NAMALWA (cell line): Measurements from ENCODE around the gene DNM1.

Experiments
- DNase-seq: peaks from one replicate; pipeline ENCODE4 v3.0.0-alpha.2; 2015; ENCODE audit warnings: low spot score

DNM1 gene

DNA sequence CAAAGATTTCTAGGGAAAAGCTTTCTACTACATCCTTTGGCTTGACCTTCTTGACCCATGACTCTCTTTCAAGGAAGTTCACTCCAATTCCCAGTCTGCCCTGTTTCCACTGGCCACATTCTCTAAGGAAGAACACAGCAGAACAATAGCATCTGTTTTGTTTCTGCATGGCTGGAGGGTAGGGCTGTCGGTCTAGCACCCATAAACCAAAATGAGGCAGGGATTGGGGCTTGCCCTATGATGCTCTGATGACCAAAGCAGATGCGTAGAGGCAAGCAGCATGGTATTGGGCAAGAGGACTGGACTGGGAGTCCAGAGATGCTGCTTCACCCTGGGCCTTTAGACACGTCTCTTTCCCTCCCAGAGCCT, 48.5 kb downstream of the DNM1 start:
- DNase-seq: no peak

DNA sequence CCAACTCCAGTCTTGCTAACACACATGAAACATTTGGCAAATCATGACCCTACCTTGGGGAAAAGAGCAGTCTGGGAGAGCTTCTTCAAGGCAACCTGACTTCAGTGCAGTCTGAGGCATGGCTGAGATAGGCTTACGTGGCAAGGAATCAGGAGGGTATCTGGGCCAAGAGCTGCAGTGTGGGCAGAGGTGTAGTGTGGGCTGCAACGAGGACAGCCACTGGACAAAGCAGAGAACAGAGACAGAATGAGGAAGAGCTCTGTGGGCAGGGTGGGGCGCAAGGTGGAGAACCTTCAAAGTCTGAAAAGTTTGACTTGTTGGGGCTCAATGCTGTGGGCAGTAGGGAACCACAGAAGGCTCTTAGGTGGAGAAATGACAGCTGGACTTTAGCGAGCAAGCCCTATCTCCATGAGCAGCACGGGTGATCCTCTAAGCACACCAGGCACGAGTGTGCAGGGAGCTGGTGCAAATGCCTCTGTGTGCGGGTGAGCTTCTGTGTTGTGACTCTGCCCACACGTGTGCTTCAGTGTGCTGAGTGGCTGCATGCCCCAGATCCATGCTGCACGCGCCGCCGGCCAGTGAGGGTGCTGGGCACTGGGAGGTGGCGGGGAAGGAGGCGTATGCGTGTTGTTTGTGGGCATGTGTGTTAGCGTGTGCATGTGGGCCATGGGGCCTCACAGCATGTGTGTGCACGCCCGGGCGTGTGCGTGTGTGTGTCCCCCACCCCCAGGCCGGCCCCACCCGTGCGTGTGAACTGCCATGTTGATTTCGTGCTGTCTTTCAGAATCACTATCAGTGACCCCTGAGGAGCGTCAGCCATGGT, 49.3 kb downstream of the DNM1 start:
- no peak for DNase-seq

DNA sequence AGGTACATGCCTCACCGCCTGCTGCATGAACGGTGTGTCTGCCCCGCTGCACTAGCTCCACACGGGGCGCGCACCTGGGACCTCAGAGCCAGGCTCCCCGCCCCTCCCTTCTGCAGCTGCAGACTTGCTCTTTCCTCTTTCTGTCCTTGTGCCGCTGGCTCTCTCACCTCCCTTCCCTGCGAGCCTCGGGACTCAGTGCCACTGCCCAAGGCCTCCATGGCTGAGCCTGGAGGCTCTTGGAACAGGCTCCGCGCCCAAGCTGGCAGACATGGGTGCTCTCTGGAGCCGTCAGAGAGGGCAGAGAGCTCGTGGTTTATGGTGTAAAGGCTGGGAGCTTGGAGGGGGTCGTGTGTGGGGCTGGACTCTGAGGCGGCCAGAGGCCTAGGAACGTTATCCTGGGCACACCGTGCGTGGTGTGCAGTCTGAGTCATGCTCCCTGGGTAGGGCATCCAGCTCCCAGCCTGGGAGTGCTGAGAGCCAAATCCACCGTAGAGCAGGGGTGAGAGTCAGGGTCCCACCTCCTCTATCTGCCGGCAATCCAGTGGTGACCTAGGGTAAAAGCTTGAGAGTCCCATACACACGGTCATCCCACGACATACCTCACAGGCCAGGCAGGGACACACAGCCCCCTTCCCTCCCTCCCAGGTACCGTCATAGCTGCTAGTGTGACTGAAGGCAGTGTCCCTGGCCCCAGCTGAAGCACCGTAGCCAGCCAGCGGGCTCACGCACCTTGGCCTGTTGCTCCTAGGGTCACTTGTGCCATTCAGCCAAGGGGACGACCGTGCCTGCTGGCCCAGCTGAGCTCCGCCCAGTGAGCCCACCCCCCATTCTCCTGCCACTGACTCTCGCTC, 50.2 kb downstream of the DNM1 start:
- peak; percentile 77 for DNase-seq

DNA sequence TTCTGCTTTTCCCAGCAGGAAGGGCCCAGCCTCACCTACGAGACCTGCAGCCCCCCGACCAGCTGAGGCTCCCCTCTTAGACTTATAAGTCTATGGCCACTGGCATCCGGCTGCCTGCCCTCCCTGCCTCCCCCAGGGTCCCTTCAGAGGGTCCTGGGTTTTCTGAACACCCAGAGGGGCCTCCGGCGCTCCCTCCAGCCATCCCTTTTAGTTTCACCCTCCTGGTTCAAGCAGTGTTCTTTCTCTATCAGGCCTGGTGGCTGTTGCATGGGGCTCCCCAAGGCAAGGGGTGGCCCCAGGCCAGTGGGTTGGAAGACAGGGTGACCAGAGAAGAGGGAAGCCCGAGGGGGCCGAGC, 50.8 kb downstream of the DNM1 start:
- no peak for DNase-seq

DNA sequence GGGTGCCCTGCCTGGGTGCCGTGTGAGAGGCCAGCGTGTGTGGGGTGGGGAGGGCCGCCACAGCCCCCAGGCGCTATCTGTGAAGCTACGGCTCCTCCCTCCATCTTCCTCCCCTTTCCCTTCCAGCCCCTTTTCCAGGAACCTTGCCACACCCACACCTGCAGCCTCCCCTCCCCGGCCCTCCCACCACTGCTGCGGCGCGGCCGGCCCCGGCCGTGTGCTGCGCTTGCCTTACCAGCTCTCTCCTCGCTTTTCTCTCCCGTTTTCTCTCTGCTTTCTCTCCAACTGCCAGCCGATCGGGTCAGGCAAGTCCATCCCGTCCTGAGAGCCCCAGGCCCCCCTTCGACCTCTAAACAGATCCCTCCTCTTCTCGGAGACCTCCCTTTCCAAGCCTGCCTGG, 51.2 kb downstream of the DNM1 start:
- DNase-seq: no peak

DNA sequence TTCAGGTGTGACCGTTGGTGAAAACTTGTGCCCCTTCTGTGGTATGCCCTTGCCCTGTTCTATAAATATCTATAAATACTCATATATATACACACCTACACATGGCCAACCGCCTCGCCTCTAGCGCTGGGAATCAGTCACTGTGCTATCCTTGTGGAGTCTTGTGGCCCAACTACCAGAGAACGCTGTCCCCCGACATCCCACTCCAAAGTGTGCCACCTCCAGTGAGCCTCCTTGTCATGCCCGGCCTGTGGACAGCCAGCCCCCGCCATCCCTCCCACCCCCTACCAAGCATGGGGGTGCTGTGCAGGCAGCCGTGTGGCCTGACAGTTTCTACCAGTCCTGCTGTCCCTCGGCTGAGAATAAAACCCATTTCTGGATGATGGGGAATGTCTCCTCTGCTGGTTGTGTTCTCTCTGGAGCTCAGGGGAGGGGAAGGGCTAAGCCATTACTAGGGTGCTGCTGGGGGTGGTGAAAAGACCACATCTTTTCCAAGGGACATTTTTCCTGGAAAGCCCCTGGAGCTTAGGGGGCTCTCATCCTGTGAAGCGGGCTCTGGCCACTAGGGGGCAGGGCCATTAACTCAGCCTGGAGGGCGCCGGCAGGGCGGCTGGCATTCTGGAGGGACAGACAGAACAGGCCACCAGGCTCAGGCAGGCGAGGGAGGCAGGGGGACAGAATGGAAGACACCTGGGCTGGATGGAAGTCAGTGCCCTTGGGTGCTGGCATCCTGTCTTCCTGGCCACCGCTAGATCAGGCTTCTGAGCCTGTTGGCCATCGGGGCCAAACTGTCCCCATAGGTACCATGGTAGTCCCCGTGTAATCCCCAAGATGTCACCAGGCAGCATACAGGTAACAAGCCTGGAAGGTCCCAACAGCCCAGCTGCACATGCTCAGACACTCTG, 51.9 kb downstream of the DNM1 start:
- peak; percentile 63 for DNase-seq

DNA sequence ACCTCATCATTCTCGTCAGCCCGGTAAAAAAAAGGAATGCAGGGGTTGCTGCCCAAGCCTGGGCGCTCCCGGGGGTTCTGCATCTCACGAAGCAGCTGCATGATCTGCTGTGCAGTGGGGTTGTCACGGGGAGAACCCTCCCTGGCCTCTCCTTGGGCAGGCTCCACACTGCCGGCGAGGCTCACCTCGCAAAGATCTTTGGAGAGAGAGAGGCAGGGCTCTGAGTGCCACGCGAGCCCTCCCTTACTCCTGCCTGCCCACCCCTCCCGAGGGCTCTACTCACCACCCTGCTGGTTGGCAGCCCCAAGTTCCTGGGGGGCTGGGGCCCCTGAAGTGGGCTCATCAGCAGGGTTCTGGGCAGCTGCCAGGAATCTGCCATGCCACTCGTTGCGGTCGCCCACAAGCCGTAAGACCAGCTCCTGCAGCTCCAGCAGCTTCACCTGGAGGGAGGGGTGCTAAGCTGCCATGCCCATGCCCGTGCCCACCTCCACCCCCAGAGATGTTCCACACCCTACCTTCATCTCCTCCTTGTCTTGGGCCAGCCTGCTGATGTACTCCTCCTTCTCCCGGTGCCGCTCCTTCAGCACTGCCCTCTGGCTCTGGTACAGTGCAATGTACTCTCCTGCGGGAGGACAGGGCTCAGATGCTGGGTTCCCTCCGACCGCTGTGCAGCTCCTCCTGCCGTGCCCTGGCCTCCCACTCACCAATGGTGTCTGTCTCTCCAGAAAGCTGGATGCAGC, 54.1 kb downstream of the DNM1 start:
- DNase-seq: no peak

DNA sequence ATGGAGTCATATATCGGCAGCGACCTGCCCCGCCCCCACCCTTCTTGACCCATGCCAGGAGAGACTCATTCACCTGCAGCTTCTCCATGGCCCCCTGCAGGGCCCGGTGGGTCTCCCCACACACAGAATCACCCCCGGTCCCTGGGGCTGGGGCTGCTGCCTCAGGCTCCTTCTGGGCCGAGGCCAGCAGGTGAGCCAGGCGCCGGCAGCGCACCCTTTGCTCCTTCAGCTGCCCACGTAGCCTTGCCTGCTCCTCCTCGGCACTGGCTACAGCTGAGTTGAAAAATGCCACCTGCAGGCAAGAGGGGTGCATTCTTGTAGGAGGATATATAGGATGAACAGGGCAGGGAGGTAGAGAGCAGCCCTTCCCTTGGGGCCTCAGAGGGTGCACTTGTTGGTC, 54.7 kb downstream of the DNM1 start:
- DNase-seq: no peak

DNA sequence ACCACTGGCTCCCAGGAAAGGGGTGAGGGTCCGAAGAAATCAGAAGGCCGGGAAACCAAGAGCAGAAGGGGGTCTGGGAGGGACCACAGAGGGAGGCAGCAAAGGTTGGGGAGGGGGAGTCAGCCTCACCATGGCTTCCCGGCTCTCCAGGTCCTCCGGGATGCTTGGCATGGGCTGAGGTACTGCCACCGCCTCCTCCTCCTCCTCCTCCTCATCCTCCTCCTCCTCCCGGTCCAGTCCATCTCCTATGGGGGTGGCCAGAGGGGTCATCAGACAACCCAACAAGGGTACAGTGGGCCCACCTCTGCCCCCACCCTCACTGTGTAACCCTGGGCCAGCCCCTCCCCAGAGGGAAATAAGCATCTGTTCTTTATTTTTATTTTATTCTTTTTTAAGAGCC, 55.1 kb downstream of the DNM1 start:
- DNase-seq: no peak

DNA sequence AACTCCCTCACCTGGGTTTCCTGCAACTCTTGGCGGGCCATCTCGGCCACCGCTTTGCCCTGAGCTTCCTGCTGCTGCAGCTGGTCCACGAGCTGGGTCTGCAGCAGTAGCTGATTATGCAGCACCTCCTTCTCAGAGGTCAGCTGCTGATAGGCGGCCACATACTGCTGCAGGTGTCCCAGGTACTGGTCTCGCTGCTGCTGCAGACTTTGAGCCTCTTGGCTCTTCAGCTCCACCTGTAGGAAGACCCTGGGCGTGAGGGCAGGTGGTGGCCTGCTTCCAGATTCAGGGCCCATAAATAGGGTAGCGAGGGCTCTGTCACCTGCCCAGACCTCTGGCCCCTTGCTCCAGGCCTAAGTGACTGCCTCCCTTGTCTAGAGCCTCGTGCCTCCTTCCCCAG, 56.0 kb downstream of the DNM1 start:
- no peak for DNase-seq

DNA sequence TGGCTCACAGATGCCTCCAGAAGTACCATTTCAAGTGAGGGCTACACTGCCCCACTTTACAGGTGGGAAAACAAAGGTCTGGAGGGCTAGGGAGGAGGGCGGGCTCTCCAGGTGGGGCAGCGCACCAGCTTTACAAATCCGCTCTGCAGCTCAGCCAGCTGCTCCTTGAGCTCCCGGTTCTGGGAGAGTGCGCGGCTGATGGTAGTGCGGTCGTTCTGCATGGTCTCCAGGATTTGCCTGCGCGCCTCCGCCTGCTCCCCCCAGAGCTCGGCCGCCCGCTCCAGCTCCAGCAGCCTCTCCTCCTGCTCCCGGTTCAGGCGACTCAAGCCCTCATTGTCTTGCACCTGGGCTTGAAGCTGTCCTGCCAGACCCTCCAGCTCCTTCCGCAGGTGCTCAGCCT, 57.2 kb downstream of the DNM1 start:
- DNase-seq: no peak

DNA sequence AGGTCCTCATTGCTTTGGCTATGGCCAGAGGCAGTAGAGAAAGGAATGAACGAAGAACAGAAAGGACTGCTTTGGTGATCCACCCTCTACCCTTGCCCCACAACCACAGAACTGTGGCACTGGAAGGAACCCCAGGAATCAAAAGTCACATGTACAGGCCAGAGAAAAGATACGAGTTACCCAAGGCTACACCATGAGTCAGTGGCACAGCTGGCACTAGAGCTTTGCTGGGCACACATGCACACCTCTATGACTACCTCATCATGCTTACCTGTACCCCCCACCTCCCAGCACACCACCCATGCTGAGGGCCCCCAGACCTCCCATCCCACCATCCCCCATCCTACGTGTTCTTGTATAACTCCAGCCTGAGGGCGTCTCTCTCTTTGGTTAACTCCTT, 59.5 kb downstream of the DNM1 start:
- DNase-seq: no peak

DNA sequence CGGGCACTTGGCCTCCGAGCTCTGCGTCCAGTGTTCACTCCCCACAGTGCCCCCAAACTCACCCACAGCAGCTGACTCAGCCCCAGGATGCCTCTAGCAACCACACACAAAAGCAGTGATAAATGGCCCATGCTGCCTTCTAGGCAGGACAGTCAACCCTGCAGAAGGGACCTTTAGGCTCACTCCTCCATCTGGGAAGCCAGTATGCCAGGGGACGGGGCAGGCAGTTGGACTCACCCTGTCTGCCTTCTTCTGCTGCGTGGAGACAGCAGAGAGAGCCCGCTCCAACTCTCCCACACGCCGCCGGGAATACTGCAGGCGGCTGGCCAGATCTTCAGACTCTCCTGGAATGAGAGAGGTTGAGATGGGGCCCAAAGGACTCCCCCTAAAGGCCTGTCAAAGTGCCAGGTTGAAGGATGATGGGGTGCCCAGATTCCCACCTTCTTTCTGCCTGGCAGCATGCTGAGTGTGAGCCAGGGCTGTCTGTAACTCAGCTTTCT, 62.2 kb downstream of the DNM1 start:
- no peak for DNase-seq

DNA sequence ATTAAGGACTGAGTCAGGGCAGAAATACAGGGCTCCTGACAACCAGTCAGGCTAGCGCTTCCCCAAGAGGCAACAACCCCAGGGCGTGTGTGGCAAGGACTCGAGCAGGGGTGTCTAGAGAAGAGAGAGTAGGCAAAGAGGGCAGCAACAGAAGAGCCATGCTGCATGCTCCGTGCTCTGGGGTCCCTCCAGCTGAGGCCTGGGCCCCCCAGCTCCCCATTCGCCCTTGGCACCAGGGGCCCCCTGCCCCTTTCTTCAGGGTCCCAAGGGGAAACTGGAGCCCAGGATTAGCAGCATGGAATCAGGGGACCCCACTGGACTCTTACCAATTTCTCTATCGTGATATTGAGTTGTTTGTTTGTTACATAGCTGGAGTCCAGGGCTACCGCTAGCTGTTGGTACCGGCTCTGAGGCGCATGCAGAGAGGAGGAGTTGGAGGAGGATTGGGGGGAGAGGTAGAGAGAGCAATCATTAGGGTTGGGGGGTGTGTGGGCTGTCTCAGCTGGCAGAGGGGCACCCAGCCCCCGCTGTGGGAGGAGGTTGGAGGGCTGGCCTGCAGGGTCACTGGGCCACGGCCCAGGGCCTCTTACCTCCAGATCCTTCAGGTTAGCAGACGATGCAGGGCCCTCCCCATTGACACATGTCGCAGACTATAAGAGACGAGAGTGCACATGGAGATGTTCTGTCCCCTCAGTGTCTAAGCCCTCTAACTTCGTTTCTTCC, 63.9 kb downstream of the DNM1 start:
- no peak for DNase-seq

DNA sequence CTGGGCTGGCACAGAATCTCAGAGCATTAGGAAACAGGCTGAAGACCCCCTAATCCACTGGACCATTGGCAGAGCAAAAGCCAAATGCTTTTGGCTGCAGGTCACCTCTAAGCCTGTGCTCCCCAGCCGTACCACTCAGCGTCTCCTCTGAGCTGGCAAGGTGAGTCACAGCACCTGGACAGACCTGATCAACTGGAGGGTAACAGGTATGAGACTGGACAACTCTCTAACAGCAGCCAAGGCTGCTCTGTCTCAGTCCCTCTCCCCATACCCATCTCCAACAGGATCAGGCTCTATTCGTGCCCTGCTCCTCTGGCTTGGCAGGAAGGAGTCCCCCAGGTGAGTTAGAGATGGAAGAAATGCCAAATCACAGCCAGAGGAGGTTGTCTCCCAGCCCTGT, 67.9 kb downstream of the DNM1 start:
- no peak for DNase-seq

DNA sequence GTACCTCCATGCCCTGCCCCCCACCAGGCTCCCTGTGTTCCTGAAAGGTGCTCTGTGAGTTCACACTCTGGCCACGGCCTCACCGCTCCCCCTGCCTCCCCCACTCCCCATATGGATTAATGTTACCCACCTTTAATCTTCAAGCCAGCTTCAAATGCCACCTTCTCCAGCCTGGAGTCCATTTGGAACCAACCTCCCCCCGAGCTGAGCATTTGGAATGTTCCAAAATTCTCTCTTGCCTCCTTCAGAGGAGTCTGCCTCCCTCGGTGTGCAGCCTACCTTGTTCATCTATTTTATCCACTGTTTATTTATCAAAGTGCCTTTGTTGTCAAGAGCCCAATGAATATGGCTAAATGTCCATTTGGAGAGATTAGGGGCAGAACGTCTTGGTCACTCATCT, 68.3 kb downstream of the DNM1 start:
- no peak for DNase-seq

DNA sequence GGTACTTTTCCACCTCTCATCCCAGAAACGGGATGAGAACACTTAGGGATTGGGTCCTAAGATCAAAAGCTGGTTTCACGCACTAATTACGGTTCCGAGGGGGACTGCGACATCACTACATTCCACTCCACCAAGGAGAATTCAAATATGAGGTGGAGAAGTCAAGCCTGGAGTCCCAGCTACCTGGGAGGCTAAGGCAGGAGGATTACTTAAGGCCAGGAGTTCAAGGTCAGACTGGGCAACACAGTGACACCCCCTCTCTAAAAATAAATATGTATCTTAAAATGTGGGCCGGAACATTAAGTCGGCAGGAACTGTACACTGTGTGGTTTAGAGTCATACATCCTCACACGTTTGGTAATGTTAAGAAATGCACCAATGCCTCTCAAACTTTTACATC, 71.1 kb downstream of the DNM1 start:
- no peak for DNase-seq

DNA sequence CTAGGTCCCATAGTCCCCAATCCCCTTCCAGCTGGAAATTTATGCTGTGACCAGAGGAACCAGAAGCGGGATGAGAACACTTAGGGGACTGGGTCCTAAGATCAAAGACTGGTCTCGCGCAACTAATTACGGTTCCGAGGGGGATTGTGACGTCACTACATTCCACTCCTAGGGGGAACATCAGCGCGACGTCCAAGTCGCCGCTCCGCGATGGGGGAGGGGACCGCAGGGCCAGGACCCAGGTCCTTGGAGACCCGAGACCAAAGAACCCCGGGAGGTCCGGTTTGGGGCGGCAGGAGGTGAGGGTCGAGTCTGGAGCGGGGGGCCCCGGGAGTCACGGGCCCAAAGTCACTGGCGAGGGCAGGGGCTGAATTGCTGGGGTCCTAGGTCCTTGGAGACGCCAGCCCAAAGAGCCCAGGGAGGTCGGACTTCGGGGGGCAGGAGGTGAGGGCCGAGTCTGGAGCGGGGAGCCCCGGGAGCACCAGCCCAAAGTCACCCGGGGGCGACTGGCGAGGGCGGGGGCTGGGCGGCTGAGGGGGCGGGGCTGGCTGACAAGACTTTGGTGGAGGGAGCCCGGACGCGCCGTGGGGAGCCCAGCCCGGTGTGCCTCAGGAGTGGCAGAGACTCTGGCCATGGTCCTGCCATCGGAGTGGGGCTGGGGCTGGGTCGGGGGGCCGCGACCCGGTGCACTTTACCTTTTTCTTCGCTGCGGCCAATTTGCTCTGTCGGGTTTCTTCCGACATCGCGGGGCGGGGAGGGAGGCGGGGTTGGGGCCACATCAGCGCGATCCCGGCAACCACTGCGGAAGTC, 72.2 kb downstream of the DNM1 start, which contains the start of gene GOLGA2:
Gene GOLGA2 (minus strand): TSS at position 810 of the 810 bp plus-strand sequence. CDS start 31 bp downstream, at position 779.
- DNase-seq: peak; percentile 48

DNA sequence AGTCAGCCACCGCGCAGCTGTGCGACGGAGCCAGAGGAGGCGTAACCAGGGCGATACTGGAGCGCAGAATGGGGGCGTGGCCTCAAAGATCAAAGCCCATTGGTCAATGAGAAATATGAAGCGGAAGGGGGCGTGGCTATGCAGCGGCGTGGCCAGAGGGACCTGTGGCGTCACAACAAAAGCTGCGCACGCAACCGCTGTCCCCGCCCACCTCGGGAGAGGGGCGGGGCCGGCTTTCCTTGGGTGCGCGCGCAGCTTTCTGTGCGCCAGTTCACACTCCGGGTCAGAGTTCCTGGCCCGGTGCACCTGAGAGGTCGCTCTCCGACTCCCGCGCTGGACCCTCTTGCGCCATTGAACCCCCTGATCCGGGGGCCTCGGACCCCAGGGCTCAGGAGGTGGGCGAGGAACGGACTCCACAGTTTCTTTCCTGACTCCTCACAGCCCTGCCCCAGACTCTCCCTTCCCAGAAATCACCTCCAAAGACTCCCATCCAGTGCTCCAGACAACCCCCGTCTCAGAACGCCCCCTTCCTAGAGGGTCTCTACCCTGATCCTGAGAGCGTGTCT, 72.9 kb downstream of the DNM1 start, which contains the start of gene SWI5:
Gene SWI5 (plus strand): TSS at position 269 of the 566 bp plus-strand sequence.
- peak; percentile 100 for DNase-seq
